GM12892 (cell line): Measurements from ENCODE around the gene RGS7.

ENCODE experiments used
- DNase-seq: peaks from one replicate; pipeline ENCODE4 v3.0.0; 2011; ENCODE audit not compliant: insufficient read length
- FAIRE-seq: peaks from 2 replicates; lab custom pipeline; 2011; peaks lifted over from hg19 to GRCh38; lab: Jason Lieb, UNC
- POLR2A ChIP-seq: IDR thresholded peaks from 2 replicates; pipeline ENCODE4 v1.6.1; 2011; ENCODE audit warnings: low read depth, low read length, control low read depth
- POLR2AphosphoS5 ChIP-seq: IDR thresholded peaks from 2 replicates; pipeline ENCODE4 v1.6.1; 2011; ENCODE audit warnings: low read depth, low read length, control low read depth
- TAF1 ChIP-seq: IDR thresholded peaks from 2 replicates; pipeline ENCODE4 v1.6.1; 2011; ENCODE audit warnings: low read depth, mild to moderate bottlenecking, control low read depth, low read length, borderline replicate concordance

RGS7 gene

GRCh38 chr1:241362350-241362749 lies 5.3 kb upstream of the RGS7 start:
- no peak for DNase-seq
- FAIRE-seq = no peak
- TF ChIP-seq POLR2AphosphoS5 (no peak), POLR2A (no peak), TAF1 (no peak)

- TF ChIP-seq POLR2A (no peak), TAF1 (no peak), POLR2AphosphoS5 (no peak)
- no peak for DNase-seq
- no peak for FAIRE-seq
Measured at GRCh38 chr1:241357366-241358340, 648 bp upstream of the RGS7 start.

DNA sequence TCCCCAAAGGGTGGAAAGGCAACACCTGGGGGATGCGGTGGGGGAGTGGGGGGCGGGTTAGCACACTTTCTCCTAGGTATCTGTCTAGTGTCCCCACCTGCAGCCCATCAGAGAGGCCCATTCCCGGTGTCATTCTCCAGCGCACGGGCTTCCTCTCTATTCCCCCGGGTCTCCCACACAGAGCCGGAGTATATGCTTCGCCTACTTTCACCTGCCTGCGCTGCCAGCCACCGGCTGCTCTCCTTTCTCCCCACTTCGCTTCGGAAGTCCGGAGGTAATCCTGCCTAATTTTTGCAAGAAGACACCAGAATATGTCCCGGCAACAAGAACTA lies 852 bp downstream of the RGS7 start:
- TF ChIP-seq TAF1 (no peak), POLR2A (no peak), POLR2AphosphoS5 (no peak)
- no peak for DNase-seq
- FAIRE-seq = no peak

- FAIRE-seq (no peak), DNase-seq (no peak)
- TF ChIP-seq POLR2A (no peak), POLR2AphosphoS5 (no peak), TAF1 (no peak)
Measured at GRCh38 chr1:241355311-241356010, 1.5 kb downstream of the RGS7 start.

- DNase-seq (no peak), FAIRE-seq (no peak)
- TF ChIP-seq POLR2A (no peak), TAF1 (no peak), POLR2AphosphoS5 (no peak)
Measured at GRCh38 chr1:241352401-241352800, 4.6 kb downstream of the RGS7 start.

DNA sequence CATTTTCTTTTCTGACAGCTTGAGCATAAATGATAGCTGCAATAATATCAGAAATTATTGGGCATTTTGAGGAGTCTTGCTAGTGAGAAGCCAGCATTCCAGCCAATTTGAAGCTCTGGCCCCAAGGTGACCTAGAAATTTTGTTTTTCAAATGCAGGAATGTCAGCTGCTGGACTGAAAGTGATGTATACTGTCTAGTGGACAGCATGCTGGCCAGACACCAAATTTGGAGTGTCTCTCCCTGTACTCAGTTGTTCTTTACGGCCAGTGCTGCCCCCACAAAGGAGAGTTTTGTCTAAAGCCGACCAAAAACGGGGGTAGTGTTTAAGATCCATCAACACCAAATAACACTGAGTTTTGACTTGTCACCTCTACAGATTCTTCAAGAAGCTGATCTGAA lies 5.2 kb downstream of the RGS7 start:
- no peak for DNase-seq
- TF ChIP-seq POLR2A (no peak), POLR2AphosphoS5 (no peak), TAF1 (no peak)
- FAIRE-seq = no peak

GRCh38 chr1:241343956-241344355 lies 13.0 kb downstream of the RGS7 start:
- DNase-seq (no peak), FAIRE-seq (no peak)
- no peak for TF ChIP-seq POLR2AphosphoS5
- TF ChIP-seq POLR2A = no peak
- TF ChIP-seq TAF1 = no peak

GRCh38 chr1:241336335-241336734 lies 20.7 kb downstream of the RGS7 start:
- no peak for DNase-seq
- no peak for FAIRE-seq
- TF ChIP-seq POLR2AphosphoS5 = no peak
- no peak for TF ChIP-seq TAF1
- TF ChIP-seq POLR2A = no peak

GRCh38 chr1:241332987-241333386 lies 24.0 kb downstream of the RGS7 start:
- TF ChIP-seq POLR2AphosphoS5 = no peak
- no peak for TF ChIP-seq POLR2A
- TF ChIP-seq TAF1 = no peak
- no peak for DNase-seq
- no peak for FAIRE-seq

- no peak for DNase-seq
- TF ChIP-seq TAF1 = no peak
- no peak for TF ChIP-seq POLR2A
- TF ChIP-seq POLR2AphosphoS5 = no peak
- FAIRE-seq = no peak
Measured at GRCh38 chr1:241332037-241332409, 25.0 kb downstream of the RGS7 start.

- FAIRE-seq (no peak), DNase-seq (no peak)
- TF ChIP-seq TAF1 (no peak), POLR2AphosphoS5 (no peak), POLR2A (no peak)
Measured at GRCh38 chr1:241331328-241332036, 25.5 kb downstream of the RGS7 start.
